ENCODE measurements around the gene PDE11A.

The PDE11A gene

DNA sequence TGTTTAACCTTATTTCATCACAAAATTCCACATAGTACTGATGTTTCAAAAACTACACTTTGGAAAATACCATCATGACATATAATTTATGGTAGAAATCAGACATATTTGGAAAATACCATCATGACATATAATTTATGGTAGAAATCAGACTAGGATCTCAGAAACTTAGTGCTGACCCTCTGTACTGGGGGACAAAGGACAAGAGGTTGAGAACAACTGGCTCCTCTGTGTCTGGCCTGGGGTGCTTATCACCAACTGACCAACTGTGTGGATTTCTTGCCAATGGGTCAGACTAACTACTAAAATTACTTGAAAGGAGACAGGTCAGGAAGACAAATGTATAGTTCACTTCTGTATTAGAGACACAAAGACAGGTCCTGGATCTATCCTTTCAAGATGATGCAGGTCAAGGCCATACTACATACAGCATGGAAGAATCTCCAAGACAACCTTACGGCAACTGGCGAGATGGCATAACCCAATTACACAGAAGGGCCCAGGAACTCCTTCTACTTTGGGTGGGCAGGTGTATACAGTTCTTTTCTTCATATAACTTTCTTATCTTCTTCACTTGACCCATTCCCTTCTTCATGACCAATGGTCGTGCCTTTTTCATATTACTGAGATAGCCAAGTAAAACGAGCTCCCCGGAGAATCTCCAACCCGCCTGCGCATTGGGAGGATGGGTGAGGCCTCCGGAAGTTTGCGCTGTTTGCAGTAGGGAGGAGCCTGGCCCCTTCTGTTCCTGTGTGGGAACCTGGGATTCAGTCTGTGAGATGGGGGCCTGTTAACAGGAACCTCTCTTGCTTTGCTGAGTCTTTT is 389.5 kb downstream of the PDE11A start:
- no peak for DNase-seq

DNA sequence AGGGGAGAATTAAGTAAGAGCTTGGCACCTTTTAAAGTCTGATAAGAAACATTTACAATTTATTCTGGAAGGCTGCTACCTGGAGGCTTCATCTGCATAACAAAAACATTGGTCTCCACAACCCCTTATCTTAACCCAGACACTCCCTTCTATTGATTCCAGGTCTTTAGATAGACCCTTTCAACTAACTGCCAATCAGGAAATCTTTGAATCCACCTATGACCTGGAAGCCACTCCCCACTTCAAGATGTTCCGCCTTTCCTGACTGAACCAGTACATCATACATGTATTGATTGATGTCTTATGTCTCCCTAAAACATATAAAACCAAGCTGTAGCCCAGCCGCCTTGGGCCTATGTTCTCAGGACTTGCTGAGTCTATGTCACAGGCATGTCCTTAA is 390.6 kb downstream of the PDE11A start:
- no peak for DNase-seq

DNA sequence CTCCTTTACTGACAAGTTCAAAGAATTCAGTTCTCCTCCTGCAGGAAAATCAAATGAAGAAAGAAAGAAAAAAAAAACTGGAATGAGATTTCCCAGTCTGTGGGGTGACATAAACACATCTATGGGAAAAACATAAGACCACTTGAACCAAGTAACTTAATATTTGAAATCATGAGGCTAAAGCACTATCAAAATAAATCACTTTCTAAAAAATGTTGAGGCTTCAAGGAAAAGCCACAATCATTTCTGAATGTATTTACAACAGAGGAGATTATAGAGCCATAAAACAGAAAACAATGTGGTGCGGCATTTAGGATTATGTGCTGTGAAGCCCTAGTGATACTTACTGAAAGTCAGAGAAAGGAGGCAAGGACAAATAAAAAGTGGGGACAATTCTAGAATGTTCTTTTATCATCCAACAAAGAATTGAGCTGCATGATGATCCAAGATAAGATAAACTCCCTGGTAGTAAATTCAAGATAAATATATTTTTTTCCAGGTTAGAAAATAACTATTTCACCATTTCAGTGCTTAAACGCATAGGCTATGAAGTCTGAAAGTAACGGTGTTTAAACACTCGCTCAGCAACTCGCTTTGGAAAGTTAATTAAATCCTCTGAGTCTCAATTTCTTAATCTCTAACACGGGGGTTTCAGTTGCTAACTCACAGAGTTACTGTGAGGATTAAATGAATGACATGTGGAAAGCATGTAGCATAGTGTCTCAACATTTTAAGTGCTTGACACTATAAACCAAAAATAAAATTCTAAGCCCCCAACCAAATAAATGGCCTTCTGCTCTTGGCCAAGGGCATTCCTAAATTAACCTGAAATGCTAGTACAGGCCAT is 391.5 kb downstream of the PDE11A start:
- DNase-seq, result no peak

DNA sequence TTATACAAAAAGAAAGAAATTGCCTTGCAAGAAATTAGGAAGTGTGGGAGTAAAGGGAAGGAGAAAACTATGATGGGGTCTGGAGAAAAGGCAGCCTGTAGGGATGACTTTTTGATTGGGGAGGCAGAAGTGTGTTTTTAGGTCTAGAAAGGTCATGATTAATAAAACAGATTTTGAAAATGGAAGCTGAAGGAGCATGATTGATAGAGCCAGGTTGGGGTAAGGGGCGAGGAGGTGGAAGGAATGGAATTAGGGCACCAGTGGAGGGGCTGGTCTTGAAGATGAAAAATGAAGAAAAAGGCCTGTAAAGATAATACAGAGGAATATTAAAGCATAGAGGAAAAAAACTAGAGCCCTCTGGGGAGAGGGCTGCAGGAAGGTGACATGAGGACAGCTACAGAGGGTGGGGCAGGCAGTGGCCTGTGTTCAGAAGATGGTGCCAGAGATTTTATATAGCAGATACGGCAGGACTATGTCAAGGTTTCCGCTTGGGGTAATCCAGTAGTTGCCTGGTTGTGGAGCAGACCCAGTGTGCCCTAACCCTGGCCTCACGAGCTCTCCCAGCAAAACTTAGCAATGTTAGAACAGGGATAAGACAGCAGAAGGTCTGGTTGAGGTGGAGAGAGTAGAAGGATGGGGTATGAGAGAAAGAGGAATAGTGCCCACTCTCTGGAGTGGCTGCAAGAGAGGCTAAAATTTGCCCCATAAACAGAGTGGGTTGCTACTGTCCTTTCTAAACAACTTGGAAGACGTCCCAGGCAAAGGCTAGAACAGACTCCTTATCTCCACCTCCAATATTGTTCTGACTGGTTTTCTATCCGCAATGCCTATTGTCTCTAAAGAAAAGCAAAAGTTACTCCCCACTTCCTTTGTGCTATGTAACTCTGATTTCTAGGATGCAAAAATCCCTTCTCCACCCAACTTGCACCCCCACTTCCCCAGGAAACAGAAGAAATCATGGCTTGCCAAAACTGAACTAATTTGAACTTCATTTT is 392.7 kb downstream of the PDE11A start:
- no peak for DNase-seq

DNA sequence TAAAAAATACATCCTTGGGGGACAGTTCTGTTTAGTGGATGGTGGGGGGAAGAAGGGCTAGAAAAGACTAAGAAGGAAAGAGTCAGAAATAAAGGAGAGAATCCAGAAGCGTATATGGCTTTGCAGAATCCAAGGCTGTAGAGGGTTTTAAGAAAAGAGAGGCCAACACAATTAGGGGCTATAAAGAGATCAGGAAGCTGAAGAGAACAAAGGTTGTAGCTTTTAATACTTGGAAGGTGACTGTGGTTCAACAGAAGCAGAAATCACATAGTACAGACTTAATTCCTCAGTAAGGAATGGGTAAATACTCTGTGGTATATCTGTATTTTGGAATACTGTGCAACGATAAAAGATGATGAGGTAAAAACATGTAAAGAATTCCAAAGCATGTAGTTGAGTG is 393.6 kb downstream of the PDE11A start:
- no peak for DNase-seq

DNA sequence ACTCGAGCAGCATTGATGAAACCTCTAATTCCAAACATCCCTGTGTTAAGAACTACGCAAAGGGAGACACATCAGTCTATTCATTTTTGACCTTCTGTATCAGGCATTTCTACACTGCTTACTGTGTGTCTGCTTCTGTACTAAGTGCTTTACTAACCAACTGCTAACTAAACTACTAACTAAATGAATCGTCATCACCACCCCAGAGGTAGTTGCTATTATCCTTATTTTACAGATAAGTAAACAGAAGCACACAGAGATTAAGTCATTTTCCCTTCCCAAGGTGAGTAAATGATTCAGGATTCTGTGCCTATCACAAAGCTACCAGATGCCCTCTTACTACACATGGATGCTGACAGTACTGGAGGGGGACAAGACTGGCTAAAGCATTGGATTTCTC is 395.9 kb downstream of the PDE11A start:
- no peak for DNase-seq

DNA sequence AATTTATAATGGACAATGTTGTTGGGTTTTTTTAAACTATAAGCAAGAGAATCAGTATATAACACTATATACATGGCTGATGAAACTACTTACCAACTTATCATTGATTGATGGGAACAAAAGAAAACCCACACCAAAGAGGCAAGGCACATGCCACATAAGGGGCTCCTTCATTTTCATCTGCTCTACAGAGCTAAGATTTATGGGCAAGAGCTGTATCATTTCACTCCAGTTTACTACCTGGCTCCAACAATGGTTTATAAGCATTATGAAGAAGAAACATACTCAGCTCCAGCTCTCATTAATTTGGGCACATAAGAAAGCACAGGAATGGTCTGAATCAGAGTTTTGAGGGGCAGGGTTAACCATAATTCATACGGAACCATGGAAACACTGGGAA is 396.8 kb downstream of the PDE11A start:
- no peak for DNase-seq

DNA sequence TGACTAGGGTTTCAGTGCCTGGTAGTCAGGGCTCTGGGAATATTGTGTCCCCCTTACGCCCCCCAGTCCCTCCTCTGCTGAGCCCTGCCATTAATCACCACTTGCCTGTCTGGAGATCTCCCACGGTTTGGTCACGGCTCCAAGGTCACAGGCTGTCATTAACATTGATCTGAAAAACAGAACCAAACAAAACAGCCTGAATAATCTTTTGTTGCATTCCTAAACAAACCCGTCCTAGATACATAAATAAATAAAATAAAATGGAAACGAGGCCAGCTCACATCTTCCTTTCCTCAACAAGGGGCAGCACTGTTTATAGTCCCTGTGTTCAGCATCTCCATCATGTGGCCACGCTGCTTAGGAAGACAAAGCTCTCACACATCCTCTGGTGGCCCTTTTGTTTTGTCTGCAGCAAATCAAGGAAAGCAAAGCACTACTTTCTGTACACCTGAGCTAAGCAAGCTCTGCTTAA is 397.2 kb downstream of the PDE11A start:
- DNase-seq, result no peak

DNA sequence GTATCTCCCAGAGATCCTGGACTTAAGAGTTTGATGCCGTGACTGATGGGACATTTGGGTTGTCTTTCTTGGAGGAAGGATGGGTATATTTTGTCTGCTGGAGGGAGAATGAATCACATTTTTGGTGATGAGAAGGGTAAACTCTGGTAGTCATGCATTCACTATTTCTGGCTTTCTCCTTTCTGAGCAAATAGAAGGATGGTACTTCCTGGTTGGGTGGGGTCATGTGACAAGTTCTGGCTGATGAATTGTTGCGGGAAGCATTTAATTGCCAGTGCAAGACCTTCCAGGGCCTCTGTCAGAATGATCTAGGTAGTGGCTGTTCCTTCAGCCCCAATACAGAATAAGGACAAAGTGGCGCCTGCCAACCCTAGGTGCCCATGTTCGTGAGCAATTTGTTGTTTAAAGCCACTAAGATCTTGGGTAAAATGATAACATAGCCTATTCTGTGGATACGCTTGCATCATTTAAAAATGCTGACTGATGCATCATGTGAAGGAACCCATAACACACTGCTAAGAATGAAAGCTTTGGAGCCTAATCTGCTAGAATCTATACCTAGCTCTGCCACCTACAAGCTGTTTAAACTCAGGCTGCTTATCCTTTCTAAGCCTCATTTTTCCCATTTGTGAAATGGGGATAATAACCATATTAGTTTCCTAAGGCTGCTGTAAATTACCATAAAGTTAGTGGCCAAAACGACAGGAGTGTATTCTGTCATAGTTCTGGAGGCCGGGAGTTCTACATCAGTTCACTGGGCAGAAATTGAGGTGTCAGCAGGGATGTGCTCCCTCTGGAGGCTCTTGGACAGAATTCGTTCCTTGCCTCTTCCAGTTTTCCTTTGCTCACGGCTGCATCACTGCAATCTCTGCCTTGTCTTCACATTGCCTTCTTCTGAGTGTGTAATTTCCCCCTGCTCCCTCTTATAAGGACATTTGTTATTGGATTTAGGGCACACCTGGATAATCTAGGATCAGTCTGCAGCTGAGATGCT is 398.7 kb downstream of the PDE11A start:
- DNase-seq, result no peak

DNA sequence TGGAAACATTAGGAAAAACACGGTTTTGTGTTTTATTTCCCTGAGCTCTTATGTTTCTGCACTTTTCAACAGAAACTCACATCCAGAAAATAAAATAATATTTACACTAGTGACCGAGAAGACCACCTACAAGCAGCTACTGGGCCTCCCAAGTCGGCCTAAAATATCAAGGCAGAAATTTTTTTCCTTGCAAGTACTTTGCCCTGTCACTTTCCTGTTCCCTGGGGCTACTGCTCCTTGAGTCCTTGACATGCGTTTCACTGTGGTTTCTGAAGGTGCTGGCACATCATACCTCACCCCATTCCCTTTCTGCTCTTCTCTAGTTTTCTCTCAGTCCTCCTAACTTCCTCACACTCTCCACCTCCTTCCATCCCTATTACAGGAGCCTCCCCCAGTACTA is 400.9 kb downstream of the PDE11A start:
- DNase-seq, result no peak

DNA sequence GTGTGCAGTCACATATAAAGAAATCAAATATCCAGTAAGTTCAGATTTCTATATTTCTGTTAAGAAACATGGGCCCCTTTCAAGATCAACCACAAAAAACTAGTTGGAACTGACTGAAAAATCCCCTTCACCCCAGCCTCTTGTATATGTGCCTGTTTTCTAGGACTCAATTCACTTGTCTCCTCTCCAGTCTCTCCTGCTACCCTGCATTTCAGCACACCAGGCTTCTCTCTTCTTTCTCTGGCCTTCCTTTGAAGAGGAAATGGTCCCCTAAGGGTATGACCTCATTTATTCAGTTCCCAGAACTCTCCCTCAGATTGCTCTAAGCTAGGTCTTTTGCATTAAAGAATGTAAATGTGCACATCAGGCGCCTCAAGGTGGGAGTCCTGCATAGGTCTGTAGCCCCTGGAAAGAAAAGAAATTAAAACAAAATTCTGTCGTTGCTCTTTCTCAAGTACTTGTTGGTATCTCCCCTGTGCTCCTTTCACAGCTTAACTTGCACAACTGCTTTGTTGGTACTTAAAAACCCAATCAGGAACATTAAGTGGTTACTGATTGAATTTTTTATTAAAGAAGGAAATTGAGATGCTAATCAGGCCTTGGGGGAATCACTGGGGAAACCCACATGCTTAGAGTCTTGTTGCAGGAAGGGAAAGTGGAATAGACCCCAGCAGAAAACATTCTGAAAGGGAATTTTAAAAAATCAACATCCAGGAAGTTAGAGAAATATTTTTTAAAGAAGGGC is 401.6 kb downstream of the PDE11A start:
- no peak for DNase-seq

DNA sequence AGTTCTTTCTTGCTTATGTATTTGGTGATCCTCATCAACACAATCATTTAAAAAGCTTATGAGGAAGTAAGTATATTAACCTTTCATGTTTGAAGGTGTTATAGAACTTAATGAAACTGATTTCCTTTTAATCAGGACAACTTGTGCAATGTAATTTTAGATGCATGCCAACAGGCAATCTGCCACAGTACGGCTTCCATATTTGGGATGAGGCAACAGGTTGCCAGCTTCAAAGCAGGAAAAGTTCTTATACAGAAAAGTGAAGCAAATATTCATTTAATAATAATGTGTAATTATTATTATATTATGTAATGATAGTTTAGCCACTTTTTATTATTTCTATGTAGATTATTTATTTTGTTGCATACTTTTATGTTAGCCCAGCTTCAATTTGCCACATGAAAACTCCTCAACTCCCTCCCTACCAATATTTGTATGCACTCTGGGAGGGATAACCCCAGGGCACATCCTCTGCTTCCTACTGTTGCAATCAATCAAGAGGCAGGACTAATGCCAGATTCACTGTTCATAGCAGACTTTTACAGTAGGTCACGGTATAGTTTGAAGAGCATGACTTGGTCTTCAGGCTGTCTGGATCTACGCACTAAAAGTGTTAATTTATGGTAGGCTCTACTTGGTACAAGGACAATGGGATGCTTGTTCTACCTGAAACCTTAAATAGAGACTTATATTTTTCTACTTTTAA is 402.8 kb downstream of the PDE11A start:
- no peak for DNase-seq

DNA sequence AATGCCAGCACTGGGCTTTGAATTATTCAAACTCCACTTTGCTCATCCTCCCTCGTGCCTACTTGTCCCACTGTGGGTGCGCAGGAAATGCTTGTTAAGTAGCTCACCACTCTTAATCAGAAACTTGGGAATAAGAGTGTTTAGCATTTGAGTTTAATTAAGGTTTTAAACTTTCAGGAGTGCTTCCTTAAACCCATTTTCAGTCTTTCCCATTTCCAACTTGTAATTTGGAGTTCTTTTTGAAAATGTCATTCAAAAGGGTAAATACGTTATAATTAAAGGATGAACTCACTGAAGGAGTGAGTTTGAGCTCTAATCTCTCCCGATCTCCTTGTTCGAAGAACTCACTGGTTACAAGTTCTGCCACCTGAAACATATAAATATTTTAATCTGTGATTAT is 403.4 kb downstream of the PDE11A start:
- DNase-seq, result no peak

DNA sequence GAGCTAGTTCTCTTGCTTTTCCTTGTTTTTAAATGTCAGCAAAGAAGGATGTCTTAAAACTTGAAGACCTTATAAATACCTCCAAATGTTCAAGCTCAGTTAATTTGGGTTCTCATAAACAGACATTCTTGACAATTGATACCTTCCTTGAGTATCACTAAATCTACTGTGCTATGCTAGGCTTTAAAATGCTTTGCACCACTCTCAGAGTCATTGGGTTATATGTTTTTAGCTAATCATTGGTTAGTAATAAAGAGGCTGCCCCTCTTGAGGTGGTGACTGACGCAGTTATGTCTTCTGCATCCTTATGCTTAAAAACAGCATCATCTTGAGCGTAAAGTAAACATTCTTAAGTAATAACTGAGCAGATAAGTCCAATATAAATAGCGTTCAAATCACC is 404.0 kb downstream of the PDE11A start:
- no peak for DNase-seq

DNA sequence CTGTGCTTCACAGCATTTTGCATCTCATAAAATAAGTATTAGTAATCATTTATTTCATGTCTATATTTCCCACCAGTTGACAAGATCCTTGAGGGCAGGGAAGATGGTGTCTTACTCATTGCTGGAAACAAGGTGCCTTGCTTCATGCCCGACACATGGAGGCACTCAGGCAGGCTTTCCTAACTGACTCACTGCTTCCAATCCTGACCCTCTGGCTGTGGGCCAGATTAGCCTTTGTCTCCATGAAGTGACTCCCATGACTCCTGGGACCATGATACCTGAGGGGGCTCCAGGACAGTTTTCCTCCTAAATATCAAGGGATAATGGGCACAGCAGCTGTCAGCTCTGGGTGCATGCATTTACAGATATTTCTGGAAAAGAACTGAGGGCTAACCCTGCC is 405.0 kb downstream of the PDE11A start:
- DNase-seq, result no peak

DNA sequence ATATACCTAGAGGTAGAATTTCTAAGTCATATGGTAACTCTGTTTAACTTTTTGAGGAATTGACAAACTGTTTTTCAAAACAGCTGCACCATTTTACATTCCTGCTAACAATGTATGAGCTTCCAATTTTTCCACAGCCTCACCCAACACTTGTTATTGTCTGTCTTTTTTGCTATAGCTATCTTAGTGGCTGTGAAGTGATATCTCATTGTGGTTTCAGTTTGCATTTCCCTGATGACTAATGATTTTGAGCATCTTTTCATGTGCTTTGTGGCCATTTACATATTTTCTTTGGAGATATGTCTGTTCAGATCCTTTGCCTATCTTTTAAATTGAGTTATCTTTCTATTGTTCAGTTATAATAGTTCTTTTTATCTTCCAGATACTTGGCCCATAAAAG is 406.2 kb downstream of the PDE11A start:
- DNase-seq, result no peak

DNA sequence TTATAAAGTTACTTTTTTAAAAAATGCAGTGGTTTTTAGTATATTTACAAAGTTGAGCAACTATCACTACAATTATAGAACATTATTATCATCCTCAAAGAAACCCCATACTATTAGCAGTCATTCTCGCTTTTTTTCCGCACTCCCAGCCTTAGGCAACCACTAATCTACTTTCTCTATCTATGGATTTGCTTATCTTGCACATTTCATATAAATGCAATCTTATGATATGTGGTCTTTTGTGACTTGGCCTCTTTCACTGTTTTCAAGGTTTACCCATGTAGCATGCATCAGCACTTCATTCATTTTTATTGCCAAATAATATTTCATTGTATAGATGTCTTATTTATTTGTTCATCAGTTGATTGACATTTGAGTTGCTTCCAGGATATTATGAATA is 406.6 kb downstream of the PDE11A start:
- no peak for DNase-seq

DNA sequence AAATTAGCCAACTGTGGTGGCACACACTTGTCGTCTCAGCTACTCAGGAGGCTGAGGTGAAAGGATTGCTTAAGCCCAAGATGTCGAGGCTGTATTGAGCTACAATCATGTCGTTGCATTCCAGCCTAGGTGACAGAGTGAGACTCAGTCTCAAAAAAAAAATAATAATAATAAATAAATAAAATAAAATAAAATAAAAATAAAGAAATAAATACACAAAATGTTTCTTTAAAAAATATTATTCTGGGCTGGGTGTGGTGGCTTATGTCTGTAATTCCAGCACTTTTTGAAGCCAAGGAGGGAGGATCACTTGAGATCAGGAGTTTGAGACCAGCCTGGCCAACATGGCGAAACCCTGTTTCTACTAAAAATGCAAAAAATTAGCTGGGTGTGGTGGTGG is 407.2 kb downstream of the PDE11A start:
- DNase-seq, result no peak

DNA sequence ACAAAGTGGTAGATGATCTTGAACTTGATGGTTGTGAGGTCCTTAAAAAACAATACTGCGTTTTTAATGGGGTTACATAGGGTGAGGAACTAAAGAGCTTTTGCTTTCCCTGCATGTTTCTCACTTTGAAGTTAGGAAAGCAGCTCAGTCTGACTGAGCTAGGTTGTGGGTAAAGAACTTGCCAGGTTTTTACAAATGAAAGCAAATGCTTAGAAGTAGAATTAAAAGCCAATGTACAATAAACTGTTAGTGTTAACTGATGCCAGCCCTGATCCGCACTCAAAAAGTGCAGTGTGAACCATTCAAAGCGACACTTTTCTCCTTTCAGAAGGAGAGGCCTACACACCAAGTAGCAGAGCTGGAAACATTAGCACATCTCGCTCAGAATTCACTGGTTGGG is 409.7 kb downstream of the PDE11A start:
- no peak for DNase-seq

DNA sequence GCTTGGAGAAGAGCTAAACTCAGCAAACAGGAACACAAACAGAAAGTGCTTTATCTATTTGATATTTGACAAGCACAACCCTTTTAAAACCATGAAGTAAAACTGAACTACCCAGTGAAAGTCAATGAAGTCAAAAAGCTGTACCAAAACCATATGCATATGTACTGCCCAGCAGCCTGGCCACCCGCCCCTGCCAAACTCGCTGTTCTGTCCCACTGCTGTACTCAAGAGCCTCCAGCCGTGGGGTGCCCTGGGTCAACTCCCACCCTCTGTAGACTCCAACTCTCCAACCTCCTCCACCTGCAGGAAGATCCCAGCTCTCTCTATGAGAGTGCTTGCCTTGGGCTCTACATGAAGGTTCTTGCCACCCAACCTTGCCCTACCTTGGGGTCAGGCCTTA is 411.8 kb downstream of the PDE11A start:
- no peak for DNase-seq
